Mucosa of stomach (tissue), 1 donor: ENCODE data around the gene FCGR3B.
"Not testable (repeated sequence)": the region's sequence is repeated elsewhere in the genome, so short reads cannot be mapped to it uniquely, and the experiment has no call there.

ENCODE experiments used
- H3K27me3 ChIP-seq: one replicate; pipeline ENCODE4 v1.7.0; 2013; ENCODE audit warnings: mild to moderate bottlenecking, low read length; ENCODE audit not compliant: control insufficient read depth, insufficient read depth
- H3K36me3 ChIP-seq: one replicate; pipeline ENCODE4 v1.7.0; 2013; ENCODE audit warnings: low read length; ENCODE audit not compliant: control insufficient read depth, insufficient read depth
- H3K4me1 ChIP-seq: one replicate; pipeline ENCODE4 v1.7.0; 2013; ENCODE audit warnings: mild to moderate bottlenecking, low read length; ENCODE audit not compliant: control insufficient read depth, insufficient read depth
- H3K4me3 ChIP-seq: one replicate; pipeline ENCODE4 v1.7.0; 2013; ENCODE audit warnings: low read length
- H3K9ac ChIP-seq: one replicate; pipeline ENCODE4 v1.7.0; 2013; ENCODE audit warnings: mild to moderate bottlenecking, low read length, moderate library complexity
- H3K9me3 ChIP-seq: one replicate; pipeline ENCODE4 v1.7.0; 2013; ENCODE audit warnings: mild to moderate bottlenecking, low read length, moderate library complexity; ENCODE audit not compliant: control insufficient read depth
- donor health status: Pancreatic carcinoma.

The FCGR3B gene

GRCh38 chr1:161592586-161592985, 38.4 kb downstream of the FCGR3B start:
- H3K9me3 ChIP-seq, H3K36me3 ChIP-seq, H3K4me1 ChIP-seq, H3K4me3 ChIP-seq, H3K9ac ChIP-seq, H3K27me3 ChIP-seq: not testable (repeated sequence)

DNA sequence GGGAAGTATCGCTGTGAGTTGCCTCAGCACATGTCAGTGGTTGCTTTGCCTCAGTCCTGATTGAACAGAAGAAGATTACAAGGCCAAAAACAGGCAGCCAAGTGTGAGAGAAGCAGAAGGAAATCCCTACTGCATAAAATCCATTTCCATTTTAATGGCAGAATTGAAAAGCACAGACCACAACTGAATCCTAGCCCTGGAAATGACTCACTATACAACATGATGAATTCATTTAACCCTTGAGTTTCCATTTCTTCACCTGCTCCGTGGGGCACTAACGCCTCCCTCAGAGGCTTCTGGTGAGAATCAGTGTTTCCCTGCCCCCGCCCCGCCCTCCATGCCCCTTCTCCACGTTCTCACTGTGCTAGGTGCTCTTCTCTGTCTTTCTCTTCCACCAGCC, 41.1 kb downstream of the FCGR3B start:
- not testable (repeated sequence) for H3K4me1 ChIP-seq, H3K9me3 ChIP-seq, H3K9ac ChIP-seq, H3K27me3 ChIP-seq, H3K4me3 ChIP-seq, H3K36me3 ChIP-seq

DNA sequence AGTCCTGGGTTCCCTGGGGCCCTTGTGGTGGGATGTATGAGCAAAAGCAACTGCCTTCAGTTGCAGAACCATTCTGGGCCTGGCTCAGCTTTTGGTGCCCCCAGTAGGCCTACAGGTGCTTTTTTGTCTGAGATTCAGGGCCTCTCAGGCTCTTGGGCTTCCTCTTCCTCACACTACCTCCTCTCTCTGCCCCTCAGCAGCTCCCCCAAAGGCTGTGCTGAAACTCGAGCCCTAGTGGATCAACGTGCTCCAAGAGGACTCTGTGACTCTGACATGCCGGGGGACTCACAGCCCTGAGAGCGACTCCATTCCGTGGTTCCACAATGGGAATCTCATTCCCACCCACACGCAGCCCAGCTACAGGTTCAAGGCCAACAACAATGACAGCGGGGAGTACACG, 41.6 kb downstream of the FCGR3B start:
- H3K9ac ChIP-seq, H3K4me3 ChIP-seq, H3K4me1 ChIP-seq, H3K27me3 ChIP-seq, H3K36me3 ChIP-seq, H3K9me3 ChIP-seq: not testable (repeated sequence)

DNA sequence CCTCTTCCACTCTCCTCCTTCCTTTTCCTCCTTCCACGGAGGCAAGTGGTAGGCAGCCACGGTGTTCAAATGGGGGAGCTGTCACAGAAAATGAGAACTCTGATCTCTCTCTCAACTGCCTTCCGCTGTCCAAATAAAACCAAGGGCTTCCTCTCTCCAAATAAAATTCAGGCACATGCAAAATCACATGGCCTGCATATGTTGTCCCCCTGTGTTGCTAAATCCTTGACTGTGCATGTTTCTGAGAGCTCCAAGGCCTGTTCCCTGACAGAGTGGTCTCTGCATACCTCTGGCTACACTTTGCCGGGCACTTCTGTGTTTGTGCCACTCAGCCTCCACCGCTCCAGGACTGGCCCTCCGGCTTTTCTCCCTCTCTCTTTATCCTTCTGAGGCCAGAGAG, 42.4 kb downstream of the FCGR3B start:
- H3K9ac ChIP-seq, H3K9me3 ChIP-seq, H3K4me3 ChIP-seq, H3K4me1 ChIP-seq, H3K27me3 ChIP-seq, H3K36me3 ChIP-seq: not testable (repeated sequence)

GRCh38 chr1:161582882-161583281, 48.1 kb downstream of the FCGR3B start:
- H3K36me3 ChIP-seq, H3K27me3 ChIP-seq, H3K9ac ChIP-seq, H3K4me1 ChIP-seq, H3K9me3 ChIP-seq, H3K4me3 ChIP-seq: not testable (repeated sequence)

DNA sequence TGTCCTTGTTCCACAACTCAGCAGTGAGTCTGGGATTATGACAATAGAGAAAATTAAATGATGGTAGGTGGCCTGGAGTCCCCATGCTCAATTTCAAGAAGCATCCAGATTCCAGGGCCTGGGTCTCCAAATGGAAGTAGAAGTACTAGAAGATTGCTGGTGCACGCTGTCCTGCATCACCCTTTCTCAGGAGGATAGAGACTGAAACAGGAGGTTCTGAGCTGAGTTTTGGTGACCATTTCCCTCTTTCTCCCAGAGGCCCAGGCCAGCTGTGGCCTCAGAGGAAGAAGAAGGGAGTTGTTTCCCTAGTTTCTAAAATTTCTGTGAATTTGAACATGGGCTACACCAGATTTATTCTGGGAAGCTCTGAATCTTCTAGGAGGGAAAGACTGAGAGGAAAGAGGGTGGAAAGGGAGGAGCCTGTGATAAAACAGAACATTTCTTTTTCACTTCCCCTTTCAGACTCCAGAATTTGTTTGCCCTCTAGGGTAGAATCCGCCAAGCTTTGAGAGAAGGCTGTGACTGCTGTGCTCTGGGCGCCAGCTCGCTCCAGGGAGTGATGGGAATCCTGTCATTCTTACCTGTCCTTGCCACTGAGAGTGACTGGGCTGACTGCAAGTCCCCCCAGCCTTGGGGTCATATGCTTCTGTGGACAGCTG, 50.0 kb downstream of the FCGR3B start:
- H3K27me3 ChIP-seq, H3K9ac ChIP-seq, H3K36me3 ChIP-seq, H3K9me3 ChIP-seq, H3K4me1 ChIP-seq, H3K4me3 ChIP-seq: not testable (repeated sequence)

DNA sequence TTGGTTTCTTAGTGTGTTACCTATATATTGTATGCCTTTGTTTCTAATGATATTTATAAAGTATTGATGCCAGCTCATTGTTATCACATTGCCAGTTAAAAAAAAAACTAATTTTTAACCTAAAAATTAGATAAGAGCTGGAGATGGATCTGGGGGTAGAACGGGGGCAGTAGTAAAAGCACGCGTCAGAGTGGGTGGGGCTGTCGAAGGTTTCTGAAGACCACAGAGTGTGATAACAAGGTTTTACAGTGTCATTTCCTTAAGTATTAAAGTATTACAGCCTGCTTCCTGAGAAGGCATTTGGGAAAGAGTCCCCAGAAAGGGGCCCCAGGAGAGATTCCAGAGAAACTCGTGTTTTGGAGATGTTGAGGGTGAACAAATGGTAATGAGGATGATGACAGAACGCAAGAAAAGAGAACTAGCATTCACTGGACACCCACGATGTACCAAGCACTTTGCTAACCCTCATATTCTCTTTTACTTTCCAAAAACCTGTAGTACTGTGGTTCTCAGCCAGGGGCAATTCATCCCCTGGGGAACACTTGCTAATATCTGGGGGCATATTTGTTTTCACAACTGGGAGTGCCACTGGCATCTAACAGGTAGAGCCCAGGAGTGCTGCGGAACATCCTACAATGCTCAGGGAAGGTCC, 51.0 kb downstream of the FCGR3B start:
- not testable (repeated sequence) for H3K4me3 ChIP-seq, H3K4me1 ChIP-seq, H3K9me3 ChIP-seq, H3K27me3 ChIP-seq, H3K36me3 ChIP-seq, H3K9ac ChIP-seq

DNA sequence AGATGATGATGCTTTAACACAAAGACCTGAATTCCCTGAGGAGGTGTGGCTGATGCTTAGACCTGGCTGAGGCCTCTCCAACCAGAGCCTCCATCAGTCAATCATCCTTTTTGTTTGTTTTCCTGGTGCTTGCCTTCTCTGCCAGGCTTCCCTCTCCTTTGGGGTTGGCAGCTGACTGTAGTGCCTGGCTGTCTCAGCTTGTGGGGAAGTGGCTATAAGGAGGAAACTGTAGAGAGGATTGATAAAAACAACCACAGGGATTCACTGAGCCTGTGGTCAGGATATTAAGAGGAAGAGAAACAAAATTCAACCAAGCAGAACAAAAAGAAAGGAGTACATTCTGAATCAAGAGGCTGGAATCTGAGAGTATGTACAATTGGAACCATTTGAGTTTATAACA, 54.3 kb downstream of the FCGR3B start:
- H3K9me3 ChIP-seq, H3K36me3 ChIP-seq, H3K9ac ChIP-seq, H3K4me3 ChIP-seq, H3K27me3 ChIP-seq, H3K4me1 ChIP-seq: not testable (repeated sequence)
